ENCODE data around the gene POLDIP2. TPM values are rescaled to one million over a fixed set of nuclear protein-coding genes. Genes with fewer than 3 reads are reported as not detected.

The POLDIP2 gene
- total and polyA plus RNA-seq, 10 of the 15 experiments (the other 5 are each of a cell fraction or from before 2014, with no cell fraction given), result 22.8 to 196 (median 121) TPM

DNA sequence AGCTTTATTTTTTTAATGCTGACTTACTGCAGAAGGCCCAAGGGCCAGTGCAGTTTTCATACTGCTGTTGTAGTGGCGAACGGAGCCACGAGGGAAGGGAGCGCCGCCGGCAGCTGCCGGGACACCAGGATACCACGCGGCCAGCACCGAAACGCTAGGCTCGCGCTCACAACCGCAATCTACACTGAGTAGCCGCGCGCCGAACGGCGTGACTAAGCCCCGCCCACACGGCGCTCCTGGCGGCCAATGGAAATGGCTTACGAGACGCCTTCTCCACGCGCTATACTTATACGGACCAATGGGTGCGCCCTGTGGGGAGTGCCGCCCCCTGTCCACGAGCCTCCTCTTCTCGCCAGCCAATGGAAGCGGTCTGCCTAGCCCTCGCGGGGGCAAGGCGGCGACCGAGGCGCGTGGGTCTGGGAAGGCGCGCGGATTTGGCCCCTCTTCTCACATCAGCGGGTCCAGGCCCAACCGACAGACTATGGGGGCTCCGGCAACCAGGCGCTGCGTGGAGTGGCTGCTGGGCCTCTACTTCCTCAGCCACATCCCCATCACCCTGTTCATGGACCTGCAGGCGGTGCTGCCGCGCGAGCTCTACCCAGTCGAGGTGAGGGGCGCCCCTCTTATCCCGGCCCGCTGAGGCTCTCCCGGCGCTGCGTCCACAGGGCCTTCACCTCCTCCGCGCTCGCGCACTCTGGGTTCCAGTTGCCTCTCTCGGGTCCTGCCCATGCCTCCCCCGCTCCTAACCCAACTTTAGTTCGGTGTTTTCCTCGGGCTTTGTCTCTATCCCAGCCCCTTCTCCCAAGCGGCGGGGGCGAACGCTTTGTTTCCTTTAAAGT is 38.3 kb downstream of the POLDIP2 start, which contains the start of gene TMEM97 (continued):
- TF ChIP-seq, protein P1, sequence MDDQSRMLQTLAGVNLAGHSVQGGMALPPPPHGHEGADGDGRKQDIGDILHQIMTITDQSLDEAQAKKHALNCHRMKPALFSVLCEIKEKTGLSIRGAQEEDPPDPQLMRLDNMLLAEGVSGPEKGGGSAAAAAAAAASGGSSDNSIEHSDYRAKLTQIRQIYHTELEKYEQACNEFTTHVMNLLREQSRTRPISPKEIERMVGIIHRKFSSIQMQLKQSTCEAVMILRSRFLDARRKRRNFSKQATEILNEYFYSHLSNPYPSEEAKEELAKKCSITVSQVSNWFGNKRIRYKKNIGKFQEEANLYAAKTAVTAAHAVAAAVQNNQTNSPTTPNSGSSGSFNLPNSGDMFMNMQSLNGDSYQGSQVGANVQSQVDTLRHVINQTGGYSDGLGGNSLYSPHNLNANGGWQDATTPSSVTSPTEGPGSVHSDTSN (IDR thresholded peaks at IDR 0.05; ENCODE audit: insufficient replicate concordance, low read depth, low read length), result no peak
- TF ChIP-seq, protein P2, sequence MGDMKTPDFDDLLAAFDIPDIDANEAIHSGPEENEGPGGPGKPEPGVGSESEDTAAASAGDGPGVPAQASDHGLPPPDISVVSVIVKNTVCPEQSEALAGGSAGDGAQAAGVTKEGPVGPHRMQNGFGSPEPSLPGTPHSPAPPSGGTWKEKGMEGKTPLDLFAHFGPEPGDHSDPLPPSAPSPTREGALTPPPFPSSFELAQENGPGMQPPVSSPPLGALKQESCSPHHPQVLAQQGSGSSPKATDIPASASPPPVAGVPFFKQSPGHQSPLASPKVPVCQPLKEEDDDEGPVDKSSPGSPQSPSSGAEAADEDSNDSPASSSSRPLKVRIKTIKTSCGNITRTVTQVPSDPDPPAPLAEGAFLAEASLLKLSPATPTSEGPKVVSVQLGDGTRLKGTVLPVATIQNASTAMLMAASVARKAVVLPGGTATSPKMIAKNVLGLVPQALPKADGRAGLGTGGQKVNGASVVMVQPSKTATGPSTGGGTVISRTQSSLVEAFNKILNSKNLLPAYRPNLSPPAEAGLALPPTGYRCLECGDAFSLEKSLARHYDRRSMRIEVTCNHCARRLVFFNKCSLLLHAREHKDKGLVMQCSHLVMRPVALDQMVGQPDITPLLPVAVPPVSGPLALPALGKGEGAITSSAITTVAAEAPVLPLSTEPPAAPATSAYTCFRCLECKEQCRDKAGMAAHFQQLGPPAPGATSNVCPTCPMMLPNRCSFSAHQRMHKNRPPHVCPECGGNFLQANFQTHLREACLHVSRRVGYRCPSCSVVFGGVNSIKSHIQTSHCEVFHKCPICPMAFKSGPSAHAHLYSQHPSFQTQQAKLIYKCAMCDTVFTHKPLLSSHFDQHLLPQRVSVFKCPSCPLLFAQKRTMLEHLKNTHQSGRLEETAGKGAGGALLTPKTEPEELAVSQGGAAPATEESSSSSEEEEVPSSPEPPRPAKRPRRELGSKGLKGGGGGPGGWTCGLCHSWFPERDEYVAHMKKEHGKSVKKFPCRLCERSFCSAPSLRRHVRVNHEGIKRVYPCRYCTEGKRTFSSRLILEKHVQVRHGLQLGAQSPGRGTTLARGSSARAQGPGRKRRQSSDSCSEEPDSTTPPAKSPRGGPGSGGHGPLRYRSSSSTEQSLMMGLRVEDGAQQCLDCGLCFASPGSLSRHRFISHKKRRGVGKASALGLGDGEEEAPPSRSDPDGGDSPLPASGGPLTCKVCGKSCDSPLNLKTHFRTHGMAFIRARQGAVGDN (IDR thresholded peaks at IDR 0.05), result peak; percentile 15; the same call in 1 of the 2 replicates
- TF ChIP-seq CBX5 (IDR thresholded peaks at IDR 0.05; ENCODE audit: low read depth) (no peak), NFYB (IDR thresholded peaks at IDR 0.05; ENCODE audit: insufficient read depth, low read depth, low read length) (peak; percentile 98), LARP7 (IDR thresholded peaks at IDR 0.05) (peak; percentile 74), RB1 (IDR thresholded peaks at IDR 0.05; ENCODE audit: borderline replicate concordance) (peak; percentile 85), CHD2 (IDR thresholded peaks at IDR 0.05; ENCODE audit: borderline replicate concordance, low read depth, low read length) (peak; percentile 80), POLR2AphosphoS5 (IDR thresholded peaks at IDR 0.05; ENCODE audit: low read length) (peak; percentile 72; the same call in 1 of the 2 replicates), TAF1 (IDR thresholded peaks at IDR 0.05; ENCODE audit: borderline replicate concordance, low read depth, low read length) (peak; percentile 58; the same call in 1 of the 2 replicates), IKZF2 (IDR thresholded peaks at IDR 0.05) (no peak), ZNF384 (IDR thresholded peaks at IDR 0.05; ENCODE audit: borderline replicate concordance, low read depth, low read length) (peak; percentile 18; the same call in 1 of the 2 replicates)
- TF ChIP-seq, protein P3, sequence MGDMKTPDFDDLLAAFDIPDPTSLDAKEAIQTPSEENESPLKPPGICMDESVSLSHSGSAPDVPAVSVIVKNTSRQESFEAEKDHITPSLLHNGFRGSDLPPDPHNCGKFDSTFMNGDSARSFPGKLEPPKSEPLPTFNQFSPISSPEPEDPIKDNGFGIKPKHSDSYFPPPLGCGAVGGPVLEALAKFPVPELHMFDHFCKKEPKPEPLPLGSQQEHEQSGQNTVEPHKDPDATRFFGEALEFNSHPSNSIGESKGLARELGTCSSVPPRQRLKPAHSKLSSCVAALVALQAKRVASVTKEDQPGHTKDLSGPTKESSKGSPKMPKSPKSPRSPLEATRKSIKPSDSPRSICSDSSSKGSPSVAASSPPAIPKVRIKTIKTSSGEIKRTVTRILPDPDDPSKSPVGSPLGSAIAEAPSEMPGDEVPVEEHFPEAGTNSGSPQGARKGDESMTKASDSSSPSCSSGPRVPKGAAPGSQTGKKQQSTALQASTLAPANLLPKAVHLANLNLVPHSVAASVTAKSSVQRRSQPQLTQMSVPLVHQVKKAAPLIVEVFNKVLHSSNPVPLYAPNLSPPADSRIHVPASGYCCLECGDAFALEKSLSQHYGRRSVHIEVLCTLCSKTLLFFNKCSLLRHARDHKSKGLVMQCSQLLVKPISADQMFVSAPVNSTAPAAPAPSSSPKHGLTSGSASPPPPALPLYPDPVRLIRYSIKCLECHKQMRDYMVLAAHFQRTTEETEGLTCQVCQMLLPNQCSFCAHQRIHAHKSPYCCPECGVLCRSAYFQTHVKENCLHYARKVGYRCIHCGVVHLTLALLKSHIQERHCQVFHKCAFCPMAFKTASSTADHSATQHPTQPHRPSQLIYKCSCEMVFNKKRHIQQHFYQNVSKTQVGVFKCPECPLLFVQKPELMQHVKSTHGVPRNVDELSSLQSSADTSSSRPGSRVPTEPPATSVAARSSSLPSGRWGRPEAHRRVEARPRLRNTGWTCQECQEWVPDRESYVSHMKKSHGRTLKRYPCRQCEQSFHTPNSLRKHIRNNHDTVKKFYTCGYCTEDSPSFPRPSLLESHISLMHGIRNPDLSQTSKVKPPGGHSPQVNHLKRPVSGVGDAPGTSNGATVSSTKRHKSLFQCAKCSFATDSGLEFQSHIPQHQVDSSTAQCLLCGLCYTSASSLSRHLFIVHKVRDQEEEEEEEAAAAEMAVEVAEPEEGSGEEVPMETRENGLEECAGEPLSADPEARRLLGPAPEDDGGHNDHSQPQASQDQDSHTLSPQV (IDR thresholded peaks at IDR 0.05), result no peak
- TF ChIP-seq, protein P4, sequence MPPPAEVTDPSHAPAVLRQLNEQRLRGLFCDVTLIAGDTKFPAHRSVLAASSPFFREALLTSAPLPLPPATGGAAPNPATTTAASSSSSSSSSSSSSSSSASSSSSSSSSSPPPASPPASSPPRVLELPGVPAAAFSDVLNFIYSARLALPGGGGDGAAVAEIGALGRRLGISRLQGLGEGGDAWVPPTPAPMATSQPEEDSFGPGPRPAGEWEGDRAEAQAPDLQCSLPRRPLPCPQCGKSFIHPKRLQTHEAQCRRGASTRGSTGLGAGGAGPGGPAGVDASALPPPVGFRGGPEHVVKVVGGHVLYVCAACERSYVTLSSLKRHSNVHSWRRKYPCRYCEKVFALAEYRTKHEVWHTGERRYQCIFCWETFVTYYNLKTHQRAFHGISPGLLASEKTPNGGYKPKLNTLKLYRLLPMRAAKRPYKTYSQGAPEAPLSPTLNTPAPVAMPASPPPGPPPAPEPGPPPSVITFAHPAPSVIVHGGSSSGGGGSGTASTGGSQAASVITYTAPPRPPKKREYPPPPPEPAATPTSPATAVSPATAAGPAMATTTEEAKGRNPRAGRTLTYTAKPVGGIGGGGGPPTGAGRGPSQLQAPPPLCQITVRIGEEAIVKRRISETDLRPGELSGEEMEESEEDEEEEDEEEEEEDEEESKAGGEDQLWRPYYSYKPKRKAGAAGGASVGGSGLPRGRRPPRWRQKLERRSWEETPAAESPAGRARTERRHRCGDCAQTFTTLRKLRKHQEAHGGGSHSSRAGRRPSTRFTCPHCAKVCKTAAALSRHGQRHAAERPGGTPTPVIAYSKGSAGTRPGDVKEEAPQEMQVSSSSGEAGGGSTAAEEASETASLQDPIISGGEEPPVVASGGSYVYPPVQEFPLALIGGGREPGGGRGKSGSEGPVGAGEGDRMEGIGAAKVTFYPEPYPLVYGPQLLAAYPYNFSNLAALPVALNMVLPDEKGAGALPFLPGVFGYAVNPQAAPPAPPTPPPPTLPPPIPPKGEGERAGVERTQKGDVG (CRISPR knock-in tag; IDR thresholded peaks at IDR 0.05), result no peak
- TF ChIP-seq, protein P5, sequence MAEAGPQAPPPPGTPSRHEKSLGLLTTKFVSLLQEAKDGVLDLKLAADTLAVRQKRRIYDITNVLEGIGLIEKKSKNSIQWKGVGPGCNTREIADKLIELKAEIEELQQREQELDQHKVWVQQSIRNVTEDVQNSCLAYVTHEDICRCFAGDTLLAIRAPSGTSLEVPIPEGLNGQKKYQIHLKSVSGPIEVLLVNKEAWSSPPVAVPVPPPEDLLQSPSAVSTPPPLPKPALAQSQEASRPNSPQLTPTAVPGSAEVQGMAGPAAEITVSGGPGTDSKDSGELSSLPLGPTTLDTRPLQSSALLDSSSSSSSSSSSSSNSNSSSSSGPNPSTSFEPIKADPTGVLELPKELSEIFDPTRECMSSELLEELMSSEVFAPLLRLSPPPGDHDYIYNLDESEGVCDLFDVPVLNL (IDR thresholded peaks at IDR 0.05; ENCODE audit: low read depth, low read length), result peak; percentile 75

Data from GM12878 (cell line).